Tibial artery (tissue), 4 donors: ENCODE measurements around the gene ZBED6.
A peak's percentile ranks its signal among the peaks of the same experiment; 100 is the strongest.

Experiments used
- DNase-seq, 2 donors: peaks; one replicate each; pipeline ENCODE4 v3.0.0-alpha.2; 2019
- H3K27ac ChIP-seq, 2 donors: fragments of 200-600 bp; sonication (generic) in 1 of 2; 1 replicate in 1 of 2; 2 replicates in 1 of 2; pipeline ENCODE4 v1.5.1; 2018 to 2019; ENCODE audit warnings: mild to moderate bottlenecking in 1 of 2
- H3K27me3 ChIP-seq, 2 donors: fragments of 200-600 bp; sonication (generic) in 1 of 2; one replicate each; pipeline versions ENCODE4 v1.5.1 to v1.6.0; 2016 to 2019
- H3K36me3 ChIP-seq, 3 donors: fragments of 200-600 bp; sonication (generic) in 2 of 3; one replicate each; pipeline ENCODE4 v1.5.1; 2016 to 2019; ENCODE audit warnings: mild to moderate bottlenecking in 2 of 3
- H3K4me1 ChIP-seq, 4 donors: fragments of 200-600 bp; sonication (generic) in 2 of 4; 1 replicate in 3 of 4; 2 replicates in 1 of 4; pipeline ENCODE4 v1.5.1; 2016 to 2019
- H3K4me3 ChIP-seq, 2 donors: fragments of 200-600 bp; sonication (generic) in 1 of 2; 1 replicate in 1 of 2; 2 replicates in 1 of 2; pipeline ENCODE4 v1.5.1; 2018 to 2019; ENCODE audit warnings: mild to moderate bottlenecking in 2 of 2
- H3K9me3 ChIP-seq, 3 donors: fragments of 200-600 bp; sonication (generic) in 1 of 3; one replicate each; pipeline ENCODE4 v1.5.1; 2016 to 2019
- CTCF ChIP-seq, 2 experiments: fragments of 200-600 bp in 1 of 2; fragments of 450-650 bp in 1 of 2; IDR thresholded peaks; one replicate each; pipeline ENCODE4 v1.5.1; 2017 to 2019; ENCODE audit warnings: antibody characterized with exemption in 2 of 2, mild to moderate bottlenecking in 1 of 2, moderate library complexity in 1 of 2
- intact Hi-C: fragments of 100-400 bp; cut with DNase I; formaldehyde crosslinking; loops from one replicate; pipeline ENCODE4 v1.15.0; 2023; ENCODE audit warnings: low total_unique reads

Gene ZBED6

GRCh38 chr1:203799971-203800370 lies 4.5 kb downstream of the ZBED6 start:
- Histone ChIP-seq H3K27me3 (no peaks in the 10 kb centered on the region), H3K27ac (no peak overlapping the region), H3K4me1 (peaks cover 9 to 74% (median 26%) of the 10 kb centered on the region in 4 donors), H3K36me3 (peaks cover 0 to 12% (median 0%) of the 10 kb centered on the region in 3 donors), H3K9me3 (no peaks in the 10 kb centered on the region), H3K4me3 (no peak overlapping the region)
- intact Hi-C loops, result no loop called here
- TF ChIP-seq CTCF (IDR thresholded peaks at IDR 0.05), result no peak
- DNase-seq, result no peak

GRCh38 chr1:203805689-203806088 lies 10.3 kb downstream of the ZBED6 start:
- intact Hi-C loops, result no loop called here
- H3K27me3 ChIP-seq, result no peaks in the 10 kb centered on the region
- peaks cover 0 to 65% (median 10%) of the 10 kb centered on the region in 4 donors for H3K4me1 ChIP-seq
- H3K4me3 ChIP-seq, result no peak overlapping the region
- DNase-seq, result no peak
- H3K27ac ChIP-seq, result no peak overlapping the region
- no peak for TF ChIP-seq CTCF (IDR thresholded peaks at IDR 0.05)
- peaks cover 0 to 31% (median 6%) of the 10 kb centered on the region in 3 donors for H3K36me3 ChIP-seq
- H3K9me3 ChIP-seq, result no peaks in the 10 kb centered on the region

- Histone ChIP-seq H3K4me3 (no peak overlapping the region), H3K36me3 (peaks cover 0 to 36% (median 6%) of the 10 kb centered on the region in 3 donors), H3K27me3 (no peaks in the 10 kb centered on the region), H3K9me3 (no peaks in the 10 kb centered on the region), H3K4me1 (peaks cover 0 to 56% (median 12%) of the 10 kb centered on the region in 4 donors), H3K27ac (peak overlapping the region in 1 of 2 donors; percentile 44)
- intact Hi-C loops, result no loop called here
- TF ChIP-seq CTCF (IDR thresholded peaks at IDR 0.05), result no peak
- DNase-seq, result no peak
Observed at GRCh38 chr1:203807196-203807595, 11.8 kb downstream of the ZBED6 start.

GRCh38 chr1:203813581-203814341 lies 18.3 kb downstream of the ZBED6 start:
- TF ChIP-seq CTCF (IDR thresholded peaks at IDR 0.05), result no peak
- H3K4me1 ChIP-seq, result peaks cover 0 to 21% (median 5%) of the 10 kb centered on the region in 4 donors
- peaks cover 31 to 52% (median 33%) of the 10 kb centered on the region in 3 donors for H3K36me3 ChIP-seq
- H3K27ac ChIP-seq, result no peak overlapping the region
- H3K4me3 ChIP-seq, result no peak overlapping the region
- no peaks in the 10 kb centered on the region for H3K27me3 ChIP-seq
- no peaks in the 10 kb centered on the region for H3K9me3 ChIP-seq
- no peak for DNase-seq
- intact Hi-C loops, result no loop called here

- H3K27ac ChIP-seq, result no peak overlapping the region
- no peaks in the 10 kb centered on the region for H3K9me3 ChIP-seq
- intact Hi-C loops, result no loop called here
- no peaks in the 10 kb centered on the region for H3K27me3 ChIP-seq
- no peaks in the 10 kb centered on the region for H3K4me1 ChIP-seq
- H3K36me3 ChIP-seq, result peaks cover 71 to 85% (median 72%) of the 10 kb centered on the region in 3 donors
- DNase-seq, result no peak
- H3K4me3 ChIP-seq, result no peak overlapping the region
- TF ChIP-seq CTCF (IDR thresholded peaks at IDR 0.05), result no peak
Observed at GRCh38 chr1:203818399-203818798, 23.0 kb downstream of the ZBED6 start.
